Uterus (tissue), 4 donors: ENCODE measurements around the gene ZNF493. TPM values are rescaled to one million over a fixed set of nuclear protein-coding genes. Genes with fewer than 3 reads are reported as not detected.

Source experiments
- DNase-seq, 2 donors: peaks; one replicate each; pipeline ENCODE4 v3.0.0-alpha.2; 2019 to 2020
- H3K27ac ChIP-seq, 2 donors: fragments of 200-600 bp; sonication (generic); 1 replicate in 1 of 2; 2 replicates in 1 of 2; pipeline ENCODE4 v1.5.1; 2016 to 2018
- H3K27me3 ChIP-seq, 2 donors: fragments of 200-600 bp; sonication (generic); one replicate each; pipeline ENCODE4 v1.5.1; 2018 to 2019; ENCODE audit warnings: control low read depth in 1 of 2
- H3K36me3 ChIP-seq, 2 donors: fragments of 200-600 bp; sonication (generic); one replicate each; pipeline ENCODE4 v1.5.1; 2019; ENCODE audit warnings: control low read depth in 1 of 2
- H3K4me1 ChIP-seq, 2 donors: fragments of 200-600 bp; sonication (generic); one replicate each; pipeline ENCODE4 v1.5.1; 2018 to 2019; ENCODE audit warnings: control low read depth in 1 of 2
- H3K4me3 ChIP-seq, 2 donors: fragments of 200-600 bp; sonication (generic); 1 replicate in 1 of 2; 2 replicates in 1 of 2; pipeline ENCODE4 v1.5.1; 2018 to 2019; ENCODE audit warnings: mild to moderate bottlenecking in 1 of 2
- H3K9me3 ChIP-seq, 2 donors: fragments of 200-600 bp; sonication (generic); one replicate each; pipeline ENCODE4 v1.5.1; 2019; ENCODE audit warnings: control low read depth in 1 of 2
- POLR2A ChIP-seq, 2 donors: fragments of 450-650 bp; IDR thresholded peaks; one replicate each; pipeline ENCODE4 v1.6.1; 2016; ENCODE audit warnings: antibody characterized with exemption in 2 of 2, mild to moderate bottlenecking in 1 of 2, moderate library complexity in 1 of 2
- intact Hi-C: fragments of 100-400 bp; cut with DNase I; formaldehyde crosslinking; loops from one replicate; pipeline ENCODE4 v1.15.1; 2023; ENCODE audit warnings: low total_unique reads
- total RNA-seq, 4 donors: library from RNA; depleted of rRNA in 3 of 4; stranded (reverse); fragments of >200 nt in 3 of 4; gene quantifications; one replicate each; pipeline versions ENCODE4 v1.1.0 to v1.2.4, GENCODE V29; 2014 to 2023
- TF ChIP-seq, protein P1 (sequence below), 4 experiments: fragments of 200-600 bp in 2 of 4; fragments of 450-650 bp in 2 of 4; sonication (generic) in 2 of 4; IDR thresholded peaks; one replicate each; pipeline ENCODE4 v1.5.1; 2016 to 2019; ENCODE audit warnings: antibody characterized with exemption in 4 of 4, mild to moderate bottlenecking in 2 of 4, moderate library complexity in 1 of 4
- donor health status: DM: yes; HTN: yes; CAD: no.

ZNF493 gene
- 10 to 100 TPM; 23.5 to 59.4 (median 42.7) TPM for total RNA-seq

DNA sequence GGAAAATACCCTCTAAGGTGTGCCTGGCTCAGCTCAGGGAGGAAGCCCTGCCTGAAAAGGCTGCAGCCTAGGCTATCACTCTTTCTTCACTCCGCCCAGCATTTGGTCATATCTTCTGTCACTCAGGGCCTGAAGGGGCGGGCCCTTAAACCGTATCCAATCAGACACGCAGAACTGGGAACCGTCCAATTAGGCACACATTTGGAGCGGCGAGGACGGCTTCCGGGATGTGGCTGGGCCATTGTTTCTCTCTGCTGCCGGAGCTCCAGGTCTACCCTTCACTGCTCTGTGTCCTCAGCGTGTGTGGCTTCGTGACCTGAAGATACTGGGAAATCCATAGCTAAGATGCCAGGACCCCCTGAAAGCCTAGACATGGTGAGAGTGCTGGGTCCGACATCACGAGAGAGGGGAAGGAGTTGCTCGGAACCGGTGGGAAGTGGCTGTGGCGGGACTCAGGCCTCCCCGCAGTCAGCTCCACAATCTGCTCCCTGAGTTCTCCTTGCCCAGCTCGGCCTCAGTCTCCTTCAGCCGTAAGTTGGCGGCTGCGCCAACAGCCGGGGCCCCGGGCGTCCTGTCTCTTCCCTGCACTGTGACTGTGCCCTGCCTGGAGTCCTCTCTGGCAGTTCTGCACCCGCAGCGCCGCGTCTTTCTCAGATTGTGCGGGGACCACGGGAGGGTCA lies at the start of gene ZNF493:
TSS of gene ZNF493 (plus strand) at position 241 of the 680 bp plus-strand sequence. CDS start at position 346, 105 bp downstream.
- Histone ChIP-seq H3K4me1 (peaks cover 0 to 7% of the 10 kb centered on the region in 2 donors), H3K4me3 (peak within 1 kb of the TSS; percentile 66 to 76), H3K9me3 (no peaks in the 10 kb centered on the region), H3K36me3 (no peaks in the 10 kb centered on the region), H3K27ac (peak within 1 kb of the TSS; percentile 72 to 76), H3K27me3 (no peaks in the 10 kb centered on the region)
- DNase-seq, result peak; percentile 95 to 96
- peak; percentile 57 to 66 for TF ChIP-seq POLR2A (IDR thresholded peaks at IDR 0.05)
- TF ChIP-seq, protein P1, sequence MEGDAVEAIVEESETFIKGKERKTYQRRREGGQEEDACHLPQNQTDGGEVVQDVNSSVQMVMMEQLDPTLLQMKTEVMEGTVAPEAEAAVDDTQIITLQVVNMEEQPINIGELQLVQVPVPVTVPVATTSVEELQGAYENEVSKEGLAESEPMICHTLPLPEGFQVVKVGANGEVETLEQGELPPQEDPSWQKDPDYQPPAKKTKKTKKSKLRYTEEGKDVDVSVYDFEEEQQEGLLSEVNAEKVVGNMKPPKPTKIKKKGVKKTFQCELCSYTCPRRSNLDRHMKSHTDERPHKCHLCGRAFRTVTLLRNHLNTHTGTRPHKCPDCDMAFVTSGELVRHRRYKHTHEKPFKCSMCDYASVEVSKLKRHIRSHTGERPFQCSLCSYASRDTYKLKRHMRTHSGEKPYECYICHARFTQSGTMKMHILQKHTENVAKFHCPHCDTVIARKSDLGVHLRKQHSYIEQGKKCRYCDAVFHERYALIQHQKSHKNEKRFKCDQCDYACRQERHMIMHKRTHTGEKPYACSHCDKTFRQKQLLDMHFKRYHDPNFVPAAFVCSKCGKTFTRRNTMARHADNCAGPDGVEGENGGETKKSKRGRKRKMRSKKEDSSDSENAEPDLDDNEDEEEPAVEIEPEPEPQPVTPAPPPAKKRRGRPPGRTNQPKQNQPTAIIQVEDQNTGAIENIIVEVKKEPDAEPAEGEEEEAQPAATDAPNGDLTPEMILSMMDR (IDR thresholded peaks at IDR 0.05), result no peak
- intact Hi-C loops, result no loop called here

DNA sequence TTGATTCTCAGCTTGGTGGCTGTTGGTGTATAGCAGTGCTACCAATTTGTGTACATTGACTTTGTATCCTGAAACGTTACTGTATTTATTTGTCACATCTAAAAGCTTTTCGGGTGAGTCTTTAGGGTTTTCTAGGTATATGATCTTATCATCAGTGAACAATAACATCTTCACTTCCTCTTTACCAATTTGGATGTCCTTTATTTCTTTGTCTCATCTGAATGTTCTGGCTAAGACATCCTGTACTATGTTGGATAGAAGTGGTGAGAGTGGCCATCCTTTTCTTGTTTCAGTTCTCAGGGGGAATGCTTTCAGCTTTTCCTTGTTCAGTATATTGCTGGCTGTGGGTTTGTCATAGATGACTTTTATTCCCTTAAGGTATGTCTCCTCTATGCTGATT lies 44.1 kb upstream of the ZNF493 start:
- no peak overlapping the region for H3K4me3 ChIP-seq
- no peak for TF ChIP-seq POLR2A (IDR thresholded peaks at IDR 0.05)
- TF ChIP-seq, protein P1 (IDR thresholded peaks at IDR 0.05), result no peak
- no peaks in the 10 kb centered on the region for H3K36me3 ChIP-seq
- H3K9me3 ChIP-seq, result no peaks in the 10 kb centered on the region
- DNase-seq, result no peak
- H3K27ac ChIP-seq, result no peak overlapping the region
- H3K27me3 ChIP-seq, result no peaks in the 10 kb centered on the region
- no peaks in the 10 kb centered on the region for H3K4me1 ChIP-seq
- intact Hi-C loops, result no loop called here

DNA sequence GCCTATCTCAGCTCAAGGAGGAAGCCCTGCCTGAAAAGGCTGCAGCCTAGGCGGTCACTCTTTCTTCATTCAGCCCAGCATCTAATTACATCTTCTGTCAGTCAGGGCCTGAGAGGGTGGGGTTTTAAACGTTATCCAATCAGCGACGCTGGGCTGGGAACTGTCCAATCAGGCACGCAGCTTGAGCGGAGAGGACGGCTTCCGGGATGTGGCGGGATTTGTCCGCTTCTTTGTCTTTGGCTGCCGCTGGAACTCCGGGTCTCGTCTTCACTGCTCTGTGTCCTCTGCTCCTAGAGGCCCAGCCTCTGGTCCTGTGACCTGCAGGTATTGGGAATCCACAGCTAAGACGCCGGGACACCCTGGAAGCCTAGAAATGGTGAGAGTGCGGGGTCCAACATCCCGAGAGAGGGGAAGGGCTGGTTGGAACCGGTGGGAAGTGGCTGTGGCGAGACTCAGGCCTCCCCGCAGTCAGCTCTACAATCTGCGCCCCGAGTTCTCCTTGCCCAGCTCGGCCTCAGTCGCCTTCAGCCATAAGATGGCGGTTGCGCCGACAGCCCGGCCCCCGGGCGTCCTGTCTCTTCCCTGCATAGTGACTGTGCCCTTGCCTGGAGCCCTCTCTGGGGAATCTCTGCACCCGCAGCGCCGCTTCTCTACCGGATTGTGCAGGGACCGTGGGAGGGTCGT lies 38.0 kb upstream of the ZNF493 start, which contains the start of gene ZNF738:
TSS of gene ZNF738 (plus strand) at position 233 of the 684 bp plus-strand sequence. CDS start at position 374, 141 bp downstream.
- intact Hi-C loops, result loop anchor here (2.0 kb wide), 1 partner anchor 30 kb away; the partner anchor contains the start of gene ZNF708
- DNase-seq, result peak; percentile 92 to 93
- H3K4me3 ChIP-seq, result peak within 1 kb of the TSS; percentile 70 to 94

GRCh38 chr19:21362291-21362690 lies 34.6 kb upstream of the ZNF493 start:
- Histone ChIP-seq H3K4me3 (no peak overlapping the region), H3K27ac (no peak overlapping the region), H3K4me1 (no peaks in the 10 kb centered on the region), H3K27me3 (no peaks in the 10 kb centered on the region), H3K36me3 (no peaks in the 10 kb centered on the region), H3K9me3 (no peaks in the 10 kb centered on the region)
- TF ChIP-seq POLR2A (IDR thresholded peaks at IDR 0.05), result no peak
- TF ChIP-seq, protein P1 (IDR thresholded peaks at IDR 0.05), result no peak
- intact Hi-C loops, result no loop called here
- DNase-seq, result no peak

More for the DNA sequence above, 38.0 kb upstream of the ZNF493 start, which contains the start of gene ZNF738:
- no peaks in the 10 kb centered on the region for H3K36me3 ChIP-seq
- TF ChIP-seq, protein P1 (IDR thresholded peaks at IDR 0.05), result peak in 1 of 4 experiments; percentile 2
- peak; percentile 31 to 67 for TF ChIP-seq POLR2A (IDR thresholded peaks at IDR 0.05)
- H3K27me3 ChIP-seq, result no peaks in the 10 kb centered on the region
- no peaks in the 10 kb centered on the region for H3K9me3 ChIP-seq
- no peaks in the 10 kb centered on the region for H3K4me1 ChIP-seq
- H3K27ac ChIP-seq, result peak within 1 kb of the TSS; percentile 73 to 80
